ENCODE measurements around the gene SMIM27.

SMIM27 gene

DNA sequence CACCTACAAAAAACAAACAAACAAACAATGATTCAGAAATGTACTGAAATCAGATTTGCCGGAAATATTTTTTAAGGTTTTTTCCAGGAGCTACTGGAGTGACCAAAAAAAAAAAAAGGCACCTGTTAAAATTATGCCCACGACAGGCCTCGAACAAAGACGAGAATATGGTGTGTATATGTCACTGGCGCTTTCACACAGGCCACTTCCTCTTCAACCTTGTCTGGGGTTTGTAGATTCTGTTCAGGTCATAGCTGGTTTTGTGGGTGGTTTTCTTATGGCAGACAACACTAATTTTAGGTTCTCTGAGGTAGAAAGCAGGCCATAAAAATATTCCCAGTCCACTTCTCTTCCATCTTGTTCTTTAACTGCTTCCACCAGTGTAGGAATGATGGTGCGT is 13.8 kb downstream of the SMIM27 start:
- TF ChIP-seq, protein P1, sequence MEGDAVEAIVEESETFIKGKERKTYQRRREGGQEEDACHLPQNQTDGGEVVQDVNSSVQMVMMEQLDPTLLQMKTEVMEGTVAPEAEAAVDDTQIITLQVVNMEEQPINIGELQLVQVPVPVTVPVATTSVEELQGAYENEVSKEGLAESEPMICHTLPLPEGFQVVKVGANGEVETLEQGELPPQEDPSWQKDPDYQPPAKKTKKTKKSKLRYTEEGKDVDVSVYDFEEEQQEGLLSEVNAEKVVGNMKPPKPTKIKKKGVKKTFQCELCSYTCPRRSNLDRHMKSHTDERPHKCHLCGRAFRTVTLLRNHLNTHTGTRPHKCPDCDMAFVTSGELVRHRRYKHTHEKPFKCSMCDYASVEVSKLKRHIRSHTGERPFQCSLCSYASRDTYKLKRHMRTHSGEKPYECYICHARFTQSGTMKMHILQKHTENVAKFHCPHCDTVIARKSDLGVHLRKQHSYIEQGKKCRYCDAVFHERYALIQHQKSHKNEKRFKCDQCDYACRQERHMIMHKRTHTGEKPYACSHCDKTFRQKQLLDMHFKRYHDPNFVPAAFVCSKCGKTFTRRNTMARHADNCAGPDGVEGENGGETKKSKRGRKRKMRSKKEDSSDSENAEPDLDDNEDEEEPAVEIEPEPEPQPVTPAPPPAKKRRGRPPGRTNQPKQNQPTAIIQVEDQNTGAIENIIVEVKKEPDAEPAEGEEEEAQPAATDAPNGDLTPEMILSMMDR (IDR thresholded peaks at IDR 0.05), result no peak

DNA sequence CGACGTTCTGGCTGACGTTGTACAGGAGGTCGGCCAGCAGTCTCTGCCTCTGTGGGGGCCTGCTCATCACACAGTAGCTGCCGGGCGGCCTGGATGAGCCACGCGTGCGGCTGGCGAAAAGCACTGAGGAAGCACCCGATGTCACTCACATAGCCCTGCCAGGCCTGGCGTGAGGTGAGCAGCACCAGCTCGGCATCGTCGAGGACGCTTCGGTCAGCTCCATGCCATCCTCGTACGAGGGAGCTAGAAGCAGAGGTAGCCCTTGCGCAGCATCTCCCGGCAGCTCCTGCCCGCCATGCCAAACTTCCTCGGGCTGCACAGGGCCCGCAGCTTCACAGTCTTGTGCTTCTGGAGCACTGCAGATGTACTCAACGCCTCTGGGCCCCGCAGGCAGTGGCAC is 14.6 kb downstream of the SMIM27 start:
- TF ChIP-seq, protein P1 (IDR thresholded peaks at IDR 0.05), result no peak

DNA sequence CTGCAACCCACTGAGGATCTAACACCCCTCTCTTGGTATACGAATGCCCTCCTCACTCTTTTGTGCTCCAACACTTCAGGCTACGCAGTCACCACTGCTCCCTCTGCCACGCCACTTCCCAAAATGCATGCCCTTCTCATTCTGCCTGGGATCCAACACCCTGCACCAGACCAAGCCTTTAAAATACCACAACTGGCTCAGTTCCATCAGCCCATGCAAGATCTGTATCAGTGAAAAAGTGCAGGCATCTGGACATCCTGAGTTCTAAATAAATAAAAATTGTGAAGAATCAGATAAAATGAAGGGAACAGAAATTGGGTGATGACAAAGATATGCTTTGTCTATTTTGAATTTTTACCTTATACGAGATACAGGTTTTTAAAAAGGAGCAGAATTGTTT is 18.1 kb downstream of the SMIM27 start:
- TF ChIP-seq, protein P1 (IDR thresholded peaks at IDR 0.05), result no peak

DNA sequence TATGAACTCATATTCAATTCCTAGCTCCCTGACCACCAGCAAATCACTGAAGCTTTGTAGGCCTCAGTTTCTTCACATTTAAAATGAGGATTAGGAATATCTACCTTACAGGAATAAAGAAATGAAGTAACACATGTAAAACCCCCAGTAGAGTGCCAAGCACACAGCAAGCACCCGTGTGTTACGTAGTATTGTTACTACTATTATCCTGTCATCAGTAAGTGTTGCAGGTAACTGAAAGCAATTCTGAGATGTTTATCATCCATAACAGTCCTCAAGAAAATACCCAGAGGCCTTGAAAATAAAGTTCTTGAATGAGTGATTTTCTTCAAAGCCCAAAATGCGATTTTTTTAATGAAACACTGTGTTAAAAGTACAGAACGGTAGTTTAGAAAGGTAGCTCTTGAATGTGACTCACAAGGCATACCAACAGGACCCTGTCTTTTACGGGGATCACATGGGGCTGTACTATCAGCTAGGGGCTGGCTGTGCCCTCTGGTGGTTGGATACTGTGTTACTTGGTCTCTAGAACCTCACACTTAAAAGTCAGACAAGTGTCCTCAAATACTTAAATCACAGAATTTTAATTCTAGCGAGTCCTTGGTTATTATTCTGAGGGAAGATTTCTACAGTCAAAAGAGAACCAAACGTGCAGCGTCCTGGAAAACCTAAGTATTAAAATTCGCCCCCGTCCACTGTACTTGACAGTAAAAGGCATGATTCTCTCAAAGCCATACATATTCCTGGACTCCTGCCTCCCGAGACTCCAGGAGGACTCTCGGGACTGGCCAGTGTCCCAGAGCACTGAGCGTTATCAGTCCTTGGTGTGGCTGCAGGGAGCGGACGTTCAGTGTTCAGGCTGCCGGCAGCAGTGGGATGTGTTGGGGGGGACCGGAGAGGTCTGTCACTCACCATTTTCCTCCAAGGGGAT is 20.1 kb downstream of the SMIM27 start:
- TF ChIP-seq, protein P1 (IDR thresholded peaks at IDR 0.05), result peak; percentile 72

DNA sequence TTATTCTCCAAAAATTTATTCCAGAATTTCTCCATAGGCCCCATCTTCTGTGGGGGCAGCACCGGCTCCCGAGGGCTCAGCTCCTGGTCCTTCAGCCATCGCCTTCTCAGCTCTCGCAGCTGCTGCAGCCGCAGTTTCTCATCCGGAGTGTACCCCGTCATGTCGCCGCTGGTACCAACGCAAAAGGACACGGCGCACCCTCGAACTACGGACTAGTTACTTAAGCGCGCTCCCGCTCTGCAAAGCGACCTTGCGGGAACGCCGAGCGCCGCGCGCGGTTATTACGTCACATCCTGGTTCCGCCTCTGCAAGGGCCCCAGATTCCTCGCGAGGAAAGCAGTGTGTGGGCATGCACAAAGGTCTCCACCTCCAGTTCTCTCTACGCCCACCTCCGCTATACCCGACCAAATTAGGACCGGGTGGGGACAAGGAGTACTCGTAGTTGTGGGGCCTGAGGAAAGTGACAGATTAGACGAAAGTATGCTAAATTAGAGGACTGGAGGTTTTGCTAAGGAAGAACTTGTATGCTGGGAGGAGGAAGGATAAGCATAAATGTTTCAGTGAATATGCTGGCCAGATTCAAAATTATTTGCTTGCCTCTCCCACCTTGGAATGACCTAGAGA is 20.9 kb downstream of the SMIM27 start, which contains the start of gene NDUFB6:
TSS of gene NDUFB6 (minus strand) at position 260 of the 624 bp plus-strand sequence. CDS start at position 161, 99 bp downstream.
- TF ChIP-seq, protein P1 (IDR thresholded peaks at IDR 0.05), result no peak

DNA sequence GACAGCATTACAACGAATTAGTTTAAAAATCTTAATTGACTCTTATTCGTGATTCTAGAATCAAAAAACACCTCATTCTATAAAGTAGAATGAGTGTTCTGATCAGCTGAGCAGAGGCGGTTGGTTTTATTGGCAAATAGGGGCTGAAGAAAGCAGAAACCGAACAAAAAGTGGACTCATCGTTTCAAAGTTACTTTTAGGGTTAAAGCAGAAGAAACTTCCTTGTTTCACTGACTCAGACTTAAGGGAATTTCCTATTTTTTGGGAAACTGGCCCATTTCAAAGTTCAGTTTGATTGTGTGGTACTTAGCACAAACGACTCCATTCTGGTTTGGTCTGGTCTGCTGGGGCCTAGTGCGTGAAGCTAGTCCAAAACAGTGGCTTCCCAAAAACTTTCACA is 21.7 kb downstream of the SMIM27 start:
- TF ChIP-seq, protein P1 (IDR thresholded peaks at IDR 0.05), result no peak

DNA sequence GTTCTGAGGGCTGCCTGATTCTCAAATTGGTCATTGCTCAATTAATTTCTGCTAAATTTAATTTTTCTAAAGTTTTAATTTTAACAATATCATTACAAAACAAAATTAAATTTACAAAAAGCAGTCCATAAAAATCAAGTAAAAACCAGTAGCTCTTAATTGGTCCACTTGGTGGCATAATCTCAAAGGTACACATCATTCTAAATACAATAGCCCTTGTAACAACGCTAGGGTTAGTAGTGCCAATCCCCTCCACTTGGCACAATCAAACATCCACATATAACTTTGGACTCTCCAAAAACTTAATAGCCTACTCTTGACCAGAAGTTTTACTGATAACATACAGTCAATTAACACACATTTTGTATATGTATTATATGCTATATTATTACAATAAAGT is 22.7 kb downstream of the SMIM27 start:
- TF ChIP-seq, protein P1 (IDR thresholded peaks at IDR 0.05), result no peak

Data from LNCAP (cell line).